DMS153 (cell line): Measurements from ENCODE around the gene BEST1.
A peak's percentile ranks its signal among the peaks of the same experiment; 100 is the strongest.

Source experiments
- DNase-seq: peaks from one replicate; lab custom pipeline; 2025; lab: John Stamatoyannopoulos, UW

The BEST1 gene

DNA sequence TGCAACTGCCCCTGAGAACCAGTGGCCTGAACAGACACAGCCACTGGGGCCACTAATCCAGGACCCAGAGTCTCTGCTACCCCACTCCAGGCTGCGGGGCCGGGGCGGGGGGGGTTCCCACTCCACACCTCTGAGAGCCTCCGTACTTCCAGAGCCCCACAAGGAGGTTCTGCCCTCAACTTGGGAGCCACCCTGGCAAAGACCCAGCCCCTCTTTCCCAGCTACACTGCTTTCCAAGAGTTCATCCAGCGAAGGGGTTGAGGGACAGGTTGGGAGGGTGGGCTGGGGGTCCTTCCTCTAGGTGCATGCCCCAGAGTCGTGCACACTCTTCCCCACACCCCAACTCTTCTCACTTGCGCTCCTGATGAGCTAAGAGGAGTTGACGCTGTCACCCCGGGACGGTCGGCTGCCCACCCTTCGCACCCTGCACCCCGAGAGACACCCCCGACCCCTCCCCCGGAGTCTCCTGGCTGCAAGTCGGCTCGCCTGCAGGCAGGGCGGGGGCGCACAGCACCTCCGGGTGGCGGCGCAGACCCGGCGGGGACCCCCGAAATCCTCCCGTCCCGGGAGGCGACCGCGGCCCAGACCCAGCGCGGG, 33.3 kb upstream of the BEST1 start:
- no peak for DNase-seq

DNA sequence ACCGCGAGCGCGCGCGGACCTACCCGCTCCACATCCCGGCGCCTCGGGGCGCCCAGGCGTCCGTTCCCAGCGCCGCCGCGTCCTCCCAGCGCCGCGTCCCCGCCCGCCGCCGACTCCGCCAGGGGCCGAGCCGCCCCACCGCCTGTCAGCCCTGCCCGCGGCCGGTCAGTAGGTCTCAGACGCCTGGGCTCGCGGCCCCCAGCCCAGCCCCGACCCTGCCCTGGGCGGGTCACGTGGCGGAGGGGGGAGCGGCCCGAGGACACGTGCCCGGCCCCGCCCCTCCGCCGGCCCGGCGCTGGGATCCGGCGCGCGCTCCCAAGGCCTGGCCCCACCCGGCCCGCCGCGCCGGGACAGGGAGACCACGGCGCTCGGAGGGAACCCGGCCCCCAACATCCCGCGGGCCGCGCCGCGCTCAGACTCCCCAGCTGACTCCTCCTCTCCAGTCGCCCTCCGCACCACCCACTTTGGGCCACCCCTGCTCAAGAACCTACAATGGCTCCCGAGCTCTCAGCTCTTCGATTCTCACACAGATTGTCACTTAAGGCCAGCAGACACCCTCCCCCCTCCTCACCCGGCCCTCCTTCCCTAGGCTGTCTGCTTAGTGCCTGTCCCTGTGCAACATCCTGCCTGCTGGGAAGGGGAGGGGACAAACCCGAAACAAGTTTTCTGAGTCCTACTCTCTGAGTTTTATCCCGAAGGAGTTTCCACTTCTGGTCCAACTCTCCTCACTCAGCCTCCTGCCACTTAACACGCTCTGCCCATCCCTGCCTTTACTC, 32.6 kb upstream of the BEST1 start, which contains the start of gene RAB3IL1:
Gene RAB3IL1, minus strand, starts transcription at position 233 of the 776 bp plus-strand sequence. Its CDS starts 199 bp downstream, at position 34.
- DNase-seq = no peak

DNA sequence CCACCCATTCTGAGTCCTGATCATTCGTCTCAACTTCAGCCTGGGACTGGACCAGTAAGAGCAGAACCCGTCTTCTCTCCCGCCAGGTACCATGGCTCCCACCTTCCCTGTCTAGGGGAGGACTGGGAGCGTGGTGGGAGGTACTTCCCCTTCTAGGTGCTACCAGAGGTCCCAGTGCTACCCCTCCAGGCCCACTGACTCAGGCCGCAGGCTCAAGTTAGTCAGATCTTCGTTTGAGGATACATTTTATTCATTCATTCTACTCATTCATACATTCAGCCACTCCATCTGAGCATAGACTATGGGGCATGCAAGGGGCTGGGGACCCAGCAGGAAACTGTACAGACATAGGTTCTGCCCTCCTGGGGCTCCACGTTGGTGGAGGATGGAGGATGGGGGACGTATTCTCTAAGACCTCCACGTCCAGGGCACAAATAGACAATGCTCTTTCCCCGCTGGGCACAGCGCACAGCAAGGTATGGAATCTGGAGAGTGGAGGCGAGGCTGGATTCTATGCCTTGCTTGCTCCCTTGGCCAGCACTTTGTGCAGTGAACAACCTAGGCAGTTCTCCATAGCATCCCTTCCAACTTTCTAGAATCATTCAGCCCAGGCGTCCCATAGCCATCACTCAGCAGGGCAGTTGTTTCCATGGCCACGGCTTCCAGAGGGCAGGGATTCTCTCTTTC, 31.8 kb upstream of the BEST1 start:
- no peak for DNase-seq

DNA sequence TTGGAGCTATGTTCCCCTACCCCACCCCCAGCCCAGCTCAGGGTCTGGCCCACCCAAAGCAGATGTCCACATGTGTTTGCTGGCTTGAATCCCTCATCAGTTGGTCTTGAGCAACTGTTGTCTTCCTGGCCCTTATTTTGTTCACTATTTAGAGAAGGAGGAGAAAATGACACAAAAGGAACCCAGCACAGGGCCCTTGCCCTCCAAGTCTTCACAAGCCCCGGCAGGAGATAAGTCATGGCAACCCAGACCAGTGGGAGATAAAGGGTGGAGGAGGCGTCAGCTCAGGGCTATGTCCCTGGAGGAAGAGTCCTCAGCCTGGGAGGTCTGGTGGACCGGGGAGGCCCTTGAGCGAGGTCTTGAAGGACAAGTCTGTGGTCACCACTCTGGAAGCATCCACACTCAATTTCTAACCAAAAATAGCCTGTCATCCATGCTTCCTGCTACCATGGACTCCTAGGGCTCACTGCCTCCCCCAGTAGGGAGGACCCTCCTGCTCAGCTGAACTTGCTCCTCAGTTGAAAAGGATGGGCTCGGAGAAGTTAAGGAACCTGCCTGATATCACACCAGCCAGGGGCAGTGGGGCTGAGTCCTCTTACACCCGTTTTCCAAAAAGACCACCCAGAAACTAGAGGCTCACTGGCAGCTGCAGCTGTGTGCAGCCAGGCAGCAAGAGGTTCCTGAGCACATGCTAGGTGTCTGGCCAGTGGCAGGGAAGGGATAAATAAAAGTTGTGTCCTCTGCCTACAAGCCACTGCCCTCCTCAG, 31.0 kb upstream of the BEST1 start:
- no peak for DNase-seq

DNA sequence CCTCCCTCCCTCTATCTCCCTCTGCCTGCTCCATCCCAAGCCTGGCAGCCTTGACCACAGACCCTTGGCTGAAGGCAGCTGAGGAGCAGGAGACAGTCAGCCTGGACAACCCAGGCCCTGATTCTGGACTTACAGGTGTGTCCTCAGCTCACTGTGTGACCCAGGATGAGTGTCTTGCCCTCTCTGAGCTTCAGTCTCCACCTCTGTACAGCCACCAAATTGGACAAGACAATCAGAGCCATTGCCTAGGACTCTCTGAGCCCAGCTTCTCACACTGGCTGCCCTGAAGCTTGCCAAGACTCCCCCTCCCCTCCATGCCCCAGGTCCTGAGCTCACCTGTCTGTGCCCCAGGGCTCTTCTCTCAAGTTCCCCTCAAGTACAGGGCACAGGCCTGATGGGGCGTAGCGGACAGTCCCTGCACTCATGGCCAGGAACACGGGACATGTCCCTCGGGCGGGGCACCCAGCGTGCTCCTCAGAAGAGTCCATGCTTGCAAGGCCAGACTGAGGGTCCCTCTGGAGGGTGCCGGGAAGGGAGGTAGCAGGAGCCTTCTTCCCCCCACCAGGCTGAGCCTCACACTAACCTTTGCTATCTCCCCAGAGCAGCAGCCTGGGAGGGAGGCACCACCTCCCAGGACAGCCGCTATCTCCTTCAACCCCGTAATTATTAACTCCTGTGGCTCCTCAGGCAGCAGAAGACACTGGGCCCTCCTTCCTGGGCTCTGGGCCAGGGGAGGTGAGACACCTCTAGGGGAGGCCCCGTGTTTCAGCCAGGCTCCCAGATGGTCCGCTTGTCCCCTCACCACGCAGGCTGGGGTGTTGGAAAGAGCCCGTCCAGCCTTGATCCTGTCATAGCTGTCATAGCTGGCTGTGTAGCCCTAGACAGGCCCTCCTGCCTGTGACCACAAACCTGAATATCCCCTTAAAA, 30.2 kb upstream of the BEST1 start:
- no peak for DNase-seq

DNA sequence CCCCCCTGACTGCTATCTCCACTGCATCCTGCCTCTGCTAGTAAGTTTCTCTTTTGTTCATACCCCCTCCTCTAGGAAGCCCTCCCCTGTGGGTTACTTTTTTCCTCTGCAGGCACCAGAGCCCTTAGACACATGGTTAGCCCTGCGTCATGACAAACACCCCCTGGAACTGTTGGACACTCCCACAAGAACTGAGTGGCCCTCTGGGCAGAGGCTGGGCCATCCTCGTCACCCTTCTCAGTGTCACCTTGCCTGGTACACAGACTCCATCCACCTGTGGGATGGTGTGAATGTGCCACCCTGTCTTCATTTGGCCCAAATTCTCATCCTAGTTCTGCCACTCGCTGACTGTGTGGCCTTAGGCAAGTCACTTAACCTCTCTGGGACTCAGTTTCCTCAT, 28.7 kb upstream of the BEST1 start:
- DNase-seq = no peak

DNA sequence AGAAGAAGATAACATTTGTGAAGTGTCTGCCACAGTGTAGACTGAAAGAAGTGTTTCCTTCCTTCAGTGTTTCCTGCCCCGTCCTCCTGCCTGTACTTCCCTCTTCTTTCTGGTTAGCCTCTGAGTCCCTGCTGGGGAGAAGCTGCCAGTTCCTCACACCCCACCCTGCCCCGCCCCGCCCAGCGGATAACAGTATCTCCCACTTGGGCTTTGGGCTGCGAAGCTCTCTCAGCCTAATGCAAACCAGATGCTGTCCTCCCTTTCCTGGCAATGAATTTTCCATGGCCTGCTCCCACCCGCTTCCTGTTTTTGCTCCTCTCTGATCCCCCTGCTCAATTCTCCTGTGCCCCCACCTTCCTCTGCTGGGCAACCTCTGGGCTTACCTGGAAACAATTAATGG, 27.6 kb upstream of the BEST1 start:
- DNase-seq = no peak

DNA sequence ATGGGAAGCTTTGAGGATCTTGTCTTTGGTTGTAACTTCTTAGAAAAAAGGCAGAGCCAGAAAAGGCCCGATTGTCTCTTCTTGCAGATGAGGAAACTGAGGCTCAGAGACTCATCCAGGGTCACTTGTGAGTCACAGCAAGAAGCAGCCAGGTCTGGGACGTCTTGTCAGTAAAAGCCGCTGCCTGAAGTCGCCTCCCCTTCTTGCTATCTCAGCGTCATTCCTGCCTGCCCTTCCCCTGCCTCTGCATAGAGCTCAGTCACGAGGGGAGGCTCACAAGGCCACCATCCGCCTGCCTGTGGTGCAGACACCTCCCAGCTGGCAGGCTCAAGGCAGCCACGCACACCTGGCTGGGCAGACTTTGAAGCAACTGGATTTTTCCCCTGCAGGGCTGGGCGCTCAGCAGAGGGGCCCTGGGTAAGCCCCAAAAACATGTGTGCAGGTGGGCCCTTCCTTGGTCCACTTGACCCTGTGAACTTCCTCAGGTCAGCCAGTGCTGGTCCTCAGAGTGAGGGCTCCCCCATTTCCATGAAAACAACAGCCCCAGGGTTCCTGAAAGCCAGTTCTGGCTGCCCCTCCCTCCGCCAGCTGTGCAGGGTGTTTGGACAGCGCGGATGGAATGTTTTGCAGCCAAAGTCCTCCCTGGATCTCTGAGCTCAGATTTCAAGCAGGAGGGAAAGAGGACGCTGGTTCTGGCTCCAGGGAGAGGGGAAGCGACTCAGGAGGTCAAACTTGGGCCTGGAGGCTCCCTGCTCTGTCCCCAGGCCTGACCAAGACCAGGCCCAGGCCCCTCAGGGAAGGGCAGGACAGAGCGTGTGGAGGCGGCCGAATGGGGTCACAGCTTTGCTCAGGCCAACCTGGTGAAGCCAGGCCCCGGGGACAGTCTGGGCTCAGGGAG, 26.7 kb upstream of the BEST1 start:
- no peak for DNase-seq

DNA sequence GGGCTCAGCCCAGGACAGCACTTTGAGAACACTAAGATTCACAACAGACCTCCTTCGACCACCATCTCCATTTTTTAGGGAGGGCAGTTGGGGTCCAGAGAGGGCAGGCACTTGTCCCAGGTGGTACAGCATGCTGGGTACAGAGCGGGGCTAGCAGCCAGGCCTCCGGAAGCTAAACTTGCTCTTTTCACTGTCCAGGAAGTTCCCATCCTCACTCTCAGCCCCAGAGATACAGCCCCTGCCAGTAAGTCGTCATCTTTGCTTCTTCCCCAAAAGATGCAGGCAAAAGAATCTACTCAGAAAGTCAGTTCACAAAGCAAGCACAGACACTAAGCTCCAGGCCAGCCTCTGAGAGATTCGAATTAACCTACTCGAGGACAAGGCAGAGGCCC, 26.1 kb upstream of the BEST1 start:
- DNase-seq = no peak

DNA sequence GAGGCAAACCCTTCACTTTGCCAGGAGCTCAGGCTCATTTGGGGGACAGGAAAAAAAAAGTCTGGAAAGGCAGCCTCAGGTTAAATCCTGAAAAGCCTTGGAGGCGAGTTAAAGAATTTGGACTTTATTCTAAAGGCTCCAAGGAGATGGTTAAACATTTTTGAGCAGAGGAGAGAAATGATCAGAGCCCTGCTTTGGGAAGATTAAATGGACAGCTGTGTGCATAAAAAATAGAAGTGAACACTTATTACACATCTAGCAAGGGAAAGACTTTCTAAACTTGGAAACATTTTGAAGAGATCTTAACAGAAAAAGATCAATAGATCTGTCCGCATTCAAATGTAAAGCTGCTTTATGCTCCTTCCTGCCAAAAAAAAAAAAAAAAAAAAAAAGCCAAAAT, 24.4 kb upstream of the BEST1 start:
- DNase-seq = no peak

DNA sequence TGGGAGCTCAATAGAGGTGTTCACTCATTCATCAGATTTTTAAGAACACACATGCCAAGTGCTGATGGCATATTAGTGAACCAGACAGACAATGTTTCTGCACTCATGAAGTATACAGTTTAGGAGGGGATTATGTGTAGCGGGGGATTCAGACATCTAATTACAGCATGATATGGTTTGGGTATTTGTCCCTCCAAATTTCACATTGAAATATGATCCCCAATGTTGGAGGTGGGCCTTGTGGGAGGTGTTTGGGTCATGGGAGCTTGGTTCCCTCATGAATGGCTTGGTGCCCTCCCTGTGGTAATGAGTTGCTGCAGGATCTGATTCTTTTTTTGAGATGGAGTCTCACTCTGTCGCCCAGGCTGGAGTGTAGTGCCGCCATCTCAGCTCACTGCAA, 23.9 kb upstream of the BEST1 start:
- no peak for DNase-seq

DNA sequence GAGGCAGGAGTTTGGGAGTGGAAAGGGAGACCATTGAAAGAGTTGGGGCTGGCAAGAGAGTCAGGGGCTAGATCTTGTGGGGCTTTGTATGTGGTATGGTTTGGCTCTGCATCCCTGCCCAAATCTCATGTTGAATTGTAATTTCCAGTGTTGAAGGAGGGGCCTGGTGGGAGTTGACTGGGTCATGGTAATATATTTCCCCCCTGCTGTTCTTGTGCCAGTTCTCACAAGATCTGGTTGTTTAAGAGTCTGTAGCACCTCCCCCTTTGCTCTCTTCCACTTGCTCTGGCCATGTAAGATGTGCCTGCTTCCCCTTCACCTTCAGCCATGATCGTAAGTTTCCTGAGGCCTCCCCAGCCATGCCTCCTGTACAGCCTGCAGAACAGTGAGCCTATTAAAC, 22.6 kb upstream of the BEST1 start:
- DNase-seq = no peak

DNA sequence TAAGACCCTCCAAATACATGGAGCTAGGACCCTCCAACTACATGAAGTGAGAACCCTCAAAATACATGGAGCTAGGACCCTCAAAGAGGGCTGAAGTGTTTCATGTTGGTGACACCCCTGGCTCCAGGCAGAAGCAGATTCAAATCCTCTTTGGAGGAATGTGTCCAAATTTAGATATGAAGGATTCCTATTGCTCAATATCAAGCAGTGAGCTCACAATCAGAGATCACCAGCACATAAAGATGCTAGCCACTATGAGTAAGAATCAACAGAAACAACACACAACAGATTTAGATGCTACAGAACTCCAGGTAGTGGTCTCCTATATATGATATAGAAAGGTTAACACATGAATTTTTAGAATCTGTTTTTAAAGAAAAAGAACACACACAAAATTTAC, 21.5 kb upstream of the BEST1 start:
- no peak for DNase-seq

DNA sequence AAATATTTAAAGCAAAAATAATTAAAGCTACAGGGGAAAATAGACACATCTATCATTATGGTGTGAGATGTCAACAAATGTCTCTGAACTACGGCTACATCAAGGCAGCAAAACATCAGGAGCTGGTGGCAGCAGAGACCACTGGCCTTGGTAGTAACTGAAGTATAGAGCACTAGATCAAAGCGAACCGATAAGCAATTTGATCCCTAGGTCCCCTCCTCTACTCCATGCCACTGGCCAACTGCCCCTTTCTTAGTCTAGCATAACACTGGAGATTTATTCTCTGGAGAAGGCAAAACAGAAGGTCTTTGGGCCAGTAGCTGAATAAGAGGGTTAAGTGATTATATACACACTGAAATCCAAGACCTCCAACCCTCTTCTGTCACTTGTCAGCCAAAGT, 19.2 kb upstream of the BEST1 start:
- DNase-seq = no peak

DNA sequence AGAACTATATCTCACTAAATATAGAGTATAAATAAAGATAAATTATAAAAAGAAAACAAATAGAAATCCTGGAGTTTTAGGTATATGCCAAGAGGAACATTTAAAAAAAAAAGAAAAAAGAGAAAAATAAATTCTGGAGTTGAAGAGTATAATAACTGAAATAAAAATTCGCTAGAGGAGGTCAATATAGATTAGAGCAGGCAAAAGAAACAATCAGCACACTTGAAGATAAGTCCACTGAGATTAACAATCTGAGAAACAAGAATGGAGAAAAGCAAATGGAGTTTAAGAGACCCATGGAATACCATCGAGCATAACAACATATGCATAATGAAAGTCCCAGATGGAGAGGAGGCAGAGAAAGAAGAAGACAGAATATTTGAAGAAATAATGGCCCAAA, 14.3 kb upstream of the BEST1 start:
- no peak for DNase-seq

DNA sequence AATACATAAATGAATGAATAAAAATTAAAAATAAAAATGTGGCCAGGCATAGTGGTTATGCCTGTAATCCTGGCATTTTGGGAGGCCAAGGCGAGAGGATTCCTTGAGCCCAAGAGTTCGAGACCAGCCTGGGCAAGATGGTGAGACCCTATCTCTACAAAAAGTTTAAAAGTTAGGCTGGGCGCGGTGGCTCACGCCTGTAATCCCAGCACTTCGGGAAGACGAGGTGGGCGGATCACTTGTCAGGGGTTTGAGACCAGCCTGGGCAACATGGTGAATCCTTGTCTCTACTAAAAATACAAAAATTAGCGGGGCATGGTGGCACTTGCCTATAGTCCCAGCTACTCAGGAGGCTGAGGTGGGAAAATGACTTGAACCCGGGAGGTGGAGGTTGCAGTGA, 9.7 kb upstream of the BEST1 start:
- no peak for DNase-seq

DNA sequence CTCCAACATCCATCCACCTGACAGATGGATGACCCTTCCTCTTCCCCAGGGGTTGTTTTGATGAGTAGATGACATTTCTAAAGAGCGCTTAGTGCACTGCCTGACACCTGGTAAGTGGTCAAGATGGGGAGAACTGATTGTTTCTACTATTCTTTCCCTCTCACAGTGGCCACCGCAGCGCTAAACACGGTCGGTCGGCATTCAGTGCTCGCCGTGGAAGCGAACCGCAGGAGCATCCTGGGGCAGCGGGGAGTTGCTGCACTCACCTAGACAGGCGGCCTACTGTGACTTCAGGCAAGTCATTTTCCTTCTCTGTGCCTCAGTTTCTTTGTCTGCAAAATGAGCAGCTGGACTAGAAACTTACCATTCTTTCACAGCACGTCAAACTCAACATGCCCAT, 5.0 kb upstream of the BEST1 start:
- DNase-seq = no peak

DNA sequence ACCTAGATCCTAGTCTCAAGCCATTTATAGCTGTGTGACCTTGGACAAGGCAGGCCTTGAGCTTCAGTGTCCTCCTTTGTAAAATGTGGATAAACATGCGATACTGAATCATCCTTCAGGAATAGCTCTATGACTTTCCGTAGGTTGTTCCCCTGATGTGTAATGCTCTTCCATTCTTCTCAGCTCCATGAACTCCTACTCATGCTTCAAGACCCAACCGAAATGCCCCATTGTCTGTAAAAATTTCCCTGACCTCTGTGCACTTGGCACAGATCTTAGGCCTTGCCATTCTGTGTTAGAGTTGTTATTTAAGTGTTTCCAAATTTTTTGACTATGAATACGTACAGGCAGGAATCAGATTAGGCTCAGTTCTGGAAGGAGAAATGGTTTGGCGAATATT, 3.3 kb upstream of the BEST1 start:
- no peak for DNase-seq

DNA sequence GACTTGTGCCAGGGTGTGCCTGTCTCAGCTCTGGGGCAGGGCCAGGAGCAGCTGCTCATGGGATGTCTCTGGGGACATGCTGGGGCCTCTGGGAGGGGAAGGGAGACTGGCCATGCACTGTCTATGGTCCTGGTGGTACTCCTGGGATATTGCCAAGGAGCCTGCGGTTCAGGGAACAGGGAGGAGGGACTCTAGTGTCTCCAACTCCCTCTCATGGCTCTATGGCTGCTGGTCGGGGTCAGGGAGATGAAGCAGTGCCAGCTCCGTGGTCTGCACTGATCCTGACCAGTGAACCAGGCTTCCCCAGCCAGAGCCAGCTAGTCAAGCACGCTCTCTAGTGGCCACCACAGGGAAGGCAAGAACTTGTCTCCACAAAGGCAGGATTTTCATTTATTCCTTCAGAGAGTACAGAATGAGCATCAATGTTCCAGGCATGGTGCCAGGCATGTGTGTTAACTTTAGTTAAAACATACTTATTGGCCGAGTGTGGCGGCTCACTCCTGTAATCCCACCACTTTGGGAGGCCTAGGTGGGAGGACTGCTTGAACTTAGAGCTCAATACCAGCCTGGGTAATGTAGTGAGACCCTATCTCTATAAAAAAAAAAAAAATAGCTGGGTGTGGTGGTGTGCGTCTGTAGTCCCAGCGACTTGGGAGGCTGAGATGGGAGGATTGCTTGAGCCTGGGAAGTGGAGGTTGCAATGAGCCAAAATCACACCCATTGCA, 2.5 kb upstream of the BEST1 start:
- peak; percentile 68 for DNase-seq

DNA sequence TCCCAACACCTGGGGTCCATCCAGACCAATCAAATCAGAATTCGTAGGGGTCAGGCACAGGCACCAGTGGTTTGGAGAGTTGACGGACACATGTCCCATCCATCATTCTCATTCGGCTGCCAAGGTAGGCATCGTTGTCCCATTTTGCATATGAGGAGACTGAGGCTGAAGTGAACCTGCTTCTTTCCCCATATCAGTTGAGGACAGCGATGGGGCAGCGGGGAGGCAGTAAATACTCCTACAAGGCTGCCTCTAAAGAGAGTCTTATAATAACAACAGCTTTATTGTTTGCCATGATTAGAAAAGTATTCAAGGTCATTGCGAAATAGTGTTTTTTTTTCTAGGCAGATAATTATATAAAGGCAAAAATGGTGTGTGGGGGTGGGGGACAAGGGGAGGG, 1.6 kb upstream of the BEST1 start:
- no peak for DNase-seq
